Bone marrow (tissue), 2 donors: Measurements from ENCODE around the gene KRTAP10-3.

Experiments used
- DNase-seq, 2 donors: peaks; one replicate each; lab custom pipeline; 2025; lab: John Stamatoyannopoulos, UW

Gene KRTAP10-3

GRCh38 chr21:44515359-44516165, 43.0 kb downstream of the KRTAP10-3 start:
- no peak for DNase-seq

- DNase-seq = no peak
Observed at GRCh38 chr21:44514746-44515358, 43.7 kb downstream of the KRTAP10-3 start.

DNA sequence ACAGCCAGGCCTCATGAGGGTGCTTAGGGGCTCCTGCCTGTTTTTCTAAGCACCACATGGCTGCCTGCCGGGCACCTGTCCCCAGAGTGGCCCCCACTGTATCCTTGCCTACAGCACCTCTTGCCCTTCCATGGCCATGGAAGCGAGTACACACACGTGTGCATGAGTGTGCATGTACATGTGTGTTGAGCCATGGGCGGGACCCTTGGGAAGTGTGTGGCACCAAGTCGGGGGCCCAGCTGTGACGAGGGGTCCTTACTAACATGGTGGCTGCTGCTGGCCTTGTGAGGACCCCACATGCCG, 44.4 kb downstream of the KRTAP10-3 start:
- no peak for DNase-seq

DNA sequence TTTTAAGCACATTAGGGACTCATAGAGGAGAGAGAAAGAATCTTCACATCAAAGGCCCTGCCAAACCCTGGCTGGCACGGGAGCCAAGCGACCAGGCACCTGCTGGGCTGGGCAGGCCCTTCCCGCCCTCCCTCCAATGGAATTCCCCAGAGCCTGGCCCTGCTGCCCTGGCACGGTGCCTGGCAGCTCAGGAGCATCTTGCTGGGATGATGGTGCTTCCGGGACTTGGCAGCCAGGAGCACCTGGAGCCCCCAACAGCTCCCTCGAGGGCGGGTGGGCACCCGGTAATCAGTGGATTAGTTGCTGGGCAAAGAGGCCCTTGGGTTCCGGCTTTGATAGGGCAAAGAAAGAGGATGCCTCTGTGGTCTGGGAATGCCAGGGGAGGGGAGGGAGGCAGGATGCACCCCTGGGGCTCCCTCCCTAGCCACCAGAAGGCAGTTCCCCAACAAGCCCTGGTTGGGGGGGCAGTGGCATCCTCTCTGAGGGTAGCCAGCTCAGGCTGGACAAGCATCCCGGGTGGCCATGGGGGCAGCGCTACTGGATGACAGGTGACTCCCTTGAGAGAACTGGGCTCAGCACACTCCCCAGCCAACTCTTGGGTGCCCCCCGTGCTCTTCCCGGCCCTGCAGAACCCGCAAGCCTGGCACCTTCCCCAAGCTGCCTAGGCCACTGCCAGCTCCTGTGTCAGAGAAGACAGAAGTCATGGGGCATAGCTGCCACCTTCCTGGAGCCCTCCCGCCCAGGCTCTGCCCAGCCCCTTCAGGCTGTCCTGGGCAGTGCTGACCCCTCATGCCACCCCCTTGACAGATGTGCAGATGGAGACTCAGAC, 45.0 kb downstream of the KRTAP10-3 start:
- no peak for DNase-seq

GRCh38 chr21:44512496-44513388, 45.9 kb downstream of the KRTAP10-3 start:
- no peak for DNase-seq

GRCh38 chr21:44511938-44512275, 46.7 kb downstream of the KRTAP10-3 start:
- DNase-seq = no peak

GRCh38 chr21:44511219-44511937, 47.2 kb downstream of the KRTAP10-3 start:
- DNase-seq = no peak

- peak; percentile 6 to 54 for DNase-seq
Observed at GRCh38 chr21:44510508-44511218, 47.9 kb downstream of the KRTAP10-3 start.

DNA sequence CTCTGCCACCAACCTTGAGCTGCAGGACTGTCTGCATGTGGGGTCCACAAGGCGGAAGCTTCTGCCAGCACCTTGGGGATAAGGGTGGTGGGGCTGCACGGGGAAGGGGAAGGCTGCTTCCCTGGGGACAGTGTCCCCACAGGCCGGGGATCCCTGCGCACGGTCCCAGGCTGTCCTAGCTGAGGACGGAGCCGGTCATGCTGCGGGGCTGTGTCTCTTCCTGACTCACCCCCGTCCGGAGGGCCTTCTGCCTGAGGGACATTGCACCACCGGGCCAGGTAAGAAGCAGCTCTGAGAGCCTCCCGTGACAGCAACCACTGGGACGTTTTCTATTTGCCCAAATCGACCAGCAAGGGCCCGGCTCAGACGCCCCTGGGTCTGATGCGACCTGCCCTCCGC, 48.5 kb downstream of the KRTAP10-3 start:
- DNase-seq = no peak

GRCh38 chr21:44509539-44509938, 49.1 kb downstream of the KRTAP10-3 start:
- peak in 1 of 2 donors; percentile 36 for DNase-seq

- no peak for DNase-seq
Observed at GRCh38 chr21:44508711-44509445, 49.7 kb downstream of the KRTAP10-3 start.

- no peak for DNase-seq
Observed at GRCh38 chr21:44508426-44508710, 50.2 kb downstream of the KRTAP10-3 start.
